MM.1S (cell line): ENCODE data around the gene ANKRD24.
"Not testable (repeated sequence)": the region's sequence is repeated elsewhere in the genome, so short reads cannot be mapped to it uniquely, and the experiment has no call there.

ENCODE experiments used
- DNase-seq: peaks from one replicate; pipeline ENCODE4 v3.0.0-alpha.2; 2015
- H2AFZ ChIP-seq: fragments of 300-600 bp; sonication (generic); 2 replicates; pipeline ENCODE4 v1.6.0; 2016; ENCODE audit warnings: antibody characterized with exemption, low read length
- H3F3A ChIP-seq: fragments of 300-600 bp; sonication (generic); 2 replicates; pipeline ENCODE4 v1.6.1; 2016; ENCODE audit warnings: mild to moderate bottlenecking, antibody characterized with exemption, low read length, moderate library complexity, mixed read lengths; ENCODE audit not compliant: insufficient read depth
- H3K27ac ChIP-seq: fragments of 300-600 bp; sonication (generic); 2 replicates; pipeline ENCODE4 v1.5.1; 2016; ENCODE audit warnings: mild to moderate bottlenecking, low read length
- H3K27me3 ChIP-seq: fragments of 300-600 bp; sonication (generic); replicated peaks from 2 replicates; pipeline ENCODE4 v1.6.0; 2016; ENCODE audit warnings: low read length; ENCODE audit not compliant: insufficient read depth
- H3K36me3 ChIP-seq: fragments of 300-600 bp; sonication (generic); replicated peaks from 2 replicates; pipeline ENCODE4 v1.6.1; 2016; ENCODE audit warnings: mild to moderate bottlenecking, low read length, mixed read lengths; ENCODE audit not compliant: insufficient read depth
- H3K4me1 ChIP-seq: fragments of 300-600 bp; sonication (generic); 2 replicates; pipeline ENCODE4 v1.6.1; 2016; ENCODE audit warnings: low read length, mixed read lengths
- H3K4me2 ChIP-seq: fragments of 300-600 bp; sonication (generic); 2 replicates; pipeline ENCODE4 v1.6.0; 2016; ENCODE audit warnings: low read depth, low read length
- H3K4me3 ChIP-seq: fragments of 300-600 bp; sonication (generic); 2 replicates; pipeline ENCODE4 v1.5.1; 2016; ENCODE audit warnings: low read length, mixed read lengths
- H3K79me2 ChIP-seq: fragments of 300-600 bp; sonication (generic); 2 replicates; pipeline ENCODE4 v1.6.1; 2016; ENCODE audit warnings: mixed run types, low read length, mixed read lengths
- H3K9ac ChIP-seq: fragments of 300-600 bp; sonication (generic); 2 replicates; pipeline ENCODE4 v1.6.1; 2016; ENCODE audit warnings: low read length, mixed read lengths
- H3K9me2 ChIP-seq: fragments of 300-600 bp; sonication (generic); replicated peaks from 2 replicates; pipeline ENCODE4 v1.6.1; 2016; ENCODE audit warnings: mild to moderate bottlenecking, low read length, mixed read lengths; ENCODE audit not compliant: insufficient read depth
- H3K9me3 ChIP-seq: fragments of 300-600 bp; sonication (generic); replicated peaks from 2 replicates; pipeline ENCODE4 v1.6.1; 2016; ENCODE audit warnings: mild to moderate bottlenecking, low read length, mixed read lengths; ENCODE audit not compliant: insufficient read depth
- H4K20me1 ChIP-seq: fragments of 300-600 bp; sonication (generic); 2 replicates; pipeline ENCODE4 v1.6.1; 2016; ENCODE audit warnings: mild to moderate bottlenecking, low read length, moderate library complexity, mixed read lengths; ENCODE audit not compliant: insufficient read depth
- CTCF ChIP-seq: fragments of 300-600 bp; sonication (generic); IDR thresholded peaks from 2 replicates; pipeline ENCODE4 v1.5.1; 2016; ENCODE audit warnings: antibody characterized with exemption, low read length, mixed read lengths
- EZH2 ChIP-seq: fragments of 300-600 bp; sonication (generic); optimal IDR thresholded peaks from 2 replicates; pipeline ENCODE3; 2017; ENCODE audit warnings: low read depth, mild to moderate bottlenecking, antibody characterized with exemption, low read length, mixed read lengths
- EZH2phosphoT487 ChIP-seq: fragments of 300-600 bp; sonication (generic); IDR thresholded peaks from 2 replicates; pipeline ENCODE4 v1.6.1; 2018; ENCODE audit warnings: antibody characterized with exemption, low read length

ANKRD24 gene

GRCh38 chr19:4189641-4190040 is 7.2 kb downstream of the ANKRD24 start:
- H3F3A ChIP-seq: no peaks in the 10 kb centered on the region
- TF ChIP-seq EZH2: no peak
- no peak for TF ChIP-seq EZH2phosphoT487
- TF ChIP-seq CTCF: no peak
- no peaks in the 10 kb centered on the region for H3K4me1 ChIP-seq
- H3K9me3 ChIP-seq: no peaks in the 10 kb centered on the region
- no peak for DNase-seq
- H4K20me1 ChIP-seq: no peaks in the 10 kb centered on the region
- no peaks in the 10 kb centered on the region for H3K36me3 ChIP-seq
- H3K9ac ChIP-seq: no peak overlapping the region
- H3K4me2 ChIP-seq: no peak overlapping the region
- no peaks in the 10 kb centered on the region for H3K79me2 ChIP-seq
- H3K4me3 ChIP-seq: no peak overlapping the region
- H3K27me3 ChIP-seq: peaks cover 69% of the 10 kb centered on the region
- H3K27ac ChIP-seq: no peak overlapping the region
- H3K9me2 ChIP-seq: no peaks in the 10 kb centered on the region
- H2AFZ ChIP-seq: no peak overlapping the region

GRCh38 chr19:4192537-4192936 is 10.0 kb downstream of the ANKRD24 start:
- H3K36me3 ChIP-seq, DNase-seq, H3F3A ChIP-seq, H3K4me1 ChIP-seq, H4K20me1 ChIP-seq, H3K9ac ChIP-seq, H3K4me3 ChIP-seq, H3K4me2 ChIP-seq, H2AFZ ChIP-seq, H3K9me3 ChIP-seq, H3K9me2 ChIP-seq, H3K79me2 ChIP-seq, H3K27ac ChIP-seq: not testable (repeated sequence)
- peaks cover 90% of the 10 kb centered on the region for H3K27me3 ChIP-seq

GRCh38 chr19:4194353-4194752 is 11.9 kb downstream of the ANKRD24 start:
- H3K4me2 ChIP-seq: no peak overlapping the region
- H3K27me3 ChIP-seq: peaks cover 89% of the 10 kb centered on the region
- no peak overlapping the region for H3K9ac ChIP-seq
- no peaks in the 10 kb centered on the region for H3F3A ChIP-seq
- H3K9me3 ChIP-seq: no peaks in the 10 kb centered on the region
- no peak overlapping the region for H3K4me3 ChIP-seq
- DNase-seq: no peak
- no peaks in the 10 kb centered on the region for H3K36me3 ChIP-seq
- H4K20me1 ChIP-seq: no peaks in the 10 kb centered on the region
- H3K27ac ChIP-seq: no peak overlapping the region
- H3K4me1 ChIP-seq: no peaks in the 10 kb centered on the region
- TF ChIP-seq CTCF (no peak), EZH2phosphoT487 (no peak), EZH2 (no peak)
- no peaks in the 10 kb centered on the region for H3K79me2 ChIP-seq
- no peak overlapping the region for H2AFZ ChIP-seq
- no peaks in the 10 kb centered on the region for H3K9me2 ChIP-seq

GRCh38 chr19:4196009-4196408 is 13.5 kb downstream of the ANKRD24 start:
- Histone ChIP-seq H3K79me2 (no peaks in the 10 kb centered on the region), H2AFZ (no peak overlapping the region), H4K20me1 (no peaks in the 10 kb centered on the region), H3K4me1 (no peaks in the 10 kb centered on the region), H3K27ac (no peak overlapping the region), H3K9ac (no peak overlapping the region), H3F3A (no peaks in the 10 kb centered on the region), H3K36me3 (no peaks in the 10 kb centered on the region), H3K4me3 (no peak overlapping the region), H3K4me2 (no peak overlapping the region), H3K27me3 (peaks cover 90% of the 10 kb centered on the region), H3K9me3 (no peaks in the 10 kb centered on the region), H3K9me2 (no peaks in the 10 kb centered on the region)
- no peak for TF ChIP-seq CTCF
- TF ChIP-seq EZH2phosphoT487: no peak
- no peak for DNase-seq
